GM18873 (cell line): ENCODE measurements around the gene VPS29.

Experiments used
- ATAC-seq: cut with Tn5 transposase; IDR thresholded peaks from one replicate; pipeline ENCODE4 v1.9.1; 2021; ENCODE audit warnings: mild to moderate bottlenecking, moderate library complexity, moderate number of reproducible peaks; ENCODE audit not compliant: unreplicated experiment, low FRiP score

VPS29 gene

GRCh38 chr12:110451263-110451662, 50.6 kb downstream of the VPS29 start:
- ATAC-seq = no peak

GRCh38 chr12:110449799-110450497, 52.0 kb downstream of the VPS29 start, which contains the start of gene ARPC3:
Gene ARPC3, minus strand, starts transcription at chr12:110450337. Its CDS starts 77 bp downstream, at chr12:110450260.
- peak; percentile 82 for ATAC-seq

GRCh38 chr12:110444455-110444854, 57.5 kb downstream of the VPS29 start:
- ATAC-seq = no peak
